MM.1S (cell line): ENCODE results near the gene STK31.
"Not testable (repeated sequence)": the region's sequence is repeated elsewhere in the genome, so short reads cannot be mapped to it uniquely, and the experiment has no call there.

ENCODE experiments used
- DNase-seq: peaks from one replicate; pipeline ENCODE4 v3.0.0-alpha.2; 2015
- H2AFZ ChIP-seq: fragments of 300-600 bp; sonication (generic); 2 replicates; pipeline ENCODE4 v1.6.0; 2016; ENCODE audit warnings: antibody characterized with exemption, low read length
- H3F3A ChIP-seq: fragments of 300-600 bp; sonication (generic); 2 replicates; pipeline ENCODE4 v1.6.1; 2016; ENCODE audit warnings: mild to moderate bottlenecking, antibody characterized with exemption, low read length, moderate library complexity, mixed read lengths; ENCODE audit not compliant: insufficient read depth
- H3K27ac ChIP-seq: fragments of 300-600 bp; sonication (generic); 2 replicates; pipeline ENCODE4 v1.5.1; 2016; ENCODE audit warnings: mild to moderate bottlenecking, low read length
- H3K27me3 ChIP-seq: fragments of 300-600 bp; sonication (generic); replicated peaks from 2 replicates; pipeline ENCODE4 v1.6.0; 2016; ENCODE audit warnings: low read length; ENCODE audit not compliant: insufficient read depth
- H3K36me3 ChIP-seq: fragments of 300-600 bp; sonication (generic); replicated peaks from 2 replicates; pipeline ENCODE4 v1.6.1; 2016; ENCODE audit warnings: mild to moderate bottlenecking, low read length, mixed read lengths; ENCODE audit not compliant: insufficient read depth
- H3K4me1 ChIP-seq: fragments of 300-600 bp; sonication (generic); 2 replicates; pipeline ENCODE4 v1.6.1; 2016; ENCODE audit warnings: low read length, mixed read lengths
- H3K4me2 ChIP-seq: fragments of 300-600 bp; sonication (generic); 2 replicates; pipeline ENCODE4 v1.6.0; 2016; ENCODE audit warnings: low read depth, low read length
- H3K4me3 ChIP-seq: fragments of 300-600 bp; sonication (generic); 2 replicates; pipeline ENCODE4 v1.5.1; 2016; ENCODE audit warnings: low read length, mixed read lengths
- H3K79me2 ChIP-seq: fragments of 300-600 bp; sonication (generic); 2 replicates; pipeline ENCODE4 v1.6.1; 2016; ENCODE audit warnings: mixed run types, low read length, mixed read lengths
- H3K9ac ChIP-seq: fragments of 300-600 bp; sonication (generic); 2 replicates; pipeline ENCODE4 v1.6.1; 2016; ENCODE audit warnings: low read length, mixed read lengths
- H3K9me2 ChIP-seq: fragments of 300-600 bp; sonication (generic); replicated peaks from 2 replicates; pipeline ENCODE4 v1.6.1; 2016; ENCODE audit warnings: mild to moderate bottlenecking, low read length, mixed read lengths; ENCODE audit not compliant: insufficient read depth
- H3K9me3 ChIP-seq: fragments of 300-600 bp; sonication (generic); replicated peaks from 2 replicates; pipeline ENCODE4 v1.6.1; 2016; ENCODE audit warnings: mild to moderate bottlenecking, low read length, mixed read lengths; ENCODE audit not compliant: insufficient read depth
- H4K20me1 ChIP-seq: fragments of 300-600 bp; sonication (generic); 2 replicates; pipeline ENCODE4 v1.6.1; 2016; ENCODE audit warnings: mild to moderate bottlenecking, low read length, moderate library complexity, mixed read lengths; ENCODE audit not compliant: insufficient read depth
- CTCF ChIP-seq: fragments of 300-600 bp; sonication (generic); IDR thresholded peaks from 2 replicates; pipeline ENCODE4 v1.5.1; 2016; ENCODE audit warnings: antibody characterized with exemption, low read length, mixed read lengths
- EZH2 ChIP-seq: fragments of 300-600 bp; sonication (generic); optimal IDR thresholded peaks from 2 replicates; pipeline ENCODE3; 2017; ENCODE audit warnings: low read depth, mild to moderate bottlenecking, antibody characterized with exemption, low read length, mixed read lengths
- EZH2phosphoT487 ChIP-seq: fragments of 300-600 bp; sonication (generic); IDR thresholded peaks from 2 replicates; pipeline ENCODE4 v1.6.1; 2018; ENCODE audit warnings: antibody characterized with exemption, low read length

Gene STK31

GRCh38 chr7:23759671-23760391 lies 49.8 kb downstream of the STK31 start:
- no peak overlapping the region for H3K27ac ChIP-seq
- DNase-seq: no peak
- no peak overlapping the region for H2AFZ ChIP-seq
- TF ChIP-seq CTCF (no peak), EZH2 (no peak), EZH2phosphoT487 (no peak)
- no peaks in the 10 kb centered on the region for H3K36me3 ChIP-seq
- H3K4me3 ChIP-seq: no peak overlapping the region
- H3K9ac ChIP-seq: no peak overlapping the region
- H3F3A ChIP-seq: no peaks in the 10 kb centered on the region
- H3K9me2 ChIP-seq: no peaks in the 10 kb centered on the region
- H4K20me1 ChIP-seq: no peaks in the 10 kb centered on the region
- H3K4me1 ChIP-seq: no peaks in the 10 kb centered on the region
- H3K4me2 ChIP-seq: no peak overlapping the region
- H3K79me2 ChIP-seq: no peaks in the 10 kb centered on the region
- H3K27me3 ChIP-seq: no peaks in the 10 kb centered on the region
- no peaks in the 10 kb centered on the region for H3K9me3 ChIP-seq

DNA sequence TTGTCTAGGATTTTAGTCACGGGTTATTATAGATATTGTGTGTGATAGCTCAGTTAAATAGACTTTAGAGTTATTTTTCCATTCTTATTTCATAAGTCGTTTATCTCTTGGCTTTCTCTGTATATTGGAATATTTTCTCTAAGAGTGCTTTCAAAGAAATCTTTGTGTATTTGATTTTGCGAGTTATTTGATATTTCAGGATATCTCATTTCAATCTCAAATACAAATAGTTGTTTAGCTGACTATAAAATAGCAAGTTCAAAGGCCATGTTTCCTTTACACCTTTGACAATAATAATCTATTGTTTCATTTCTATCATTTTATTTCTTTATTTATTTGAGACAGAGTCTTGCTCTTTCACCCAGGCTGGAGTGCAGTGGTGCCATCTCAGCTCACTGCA lies 55.9 kb downstream of the STK31 start:
- Histone ChIP-seq H3K36me3 (no peaks in the 10 kb centered on the region), H3K4me2 (no peak overlapping the region), H3K27ac (no peak overlapping the region), H3K9me3 (no peaks in the 10 kb centered on the region), H2AFZ (no peak overlapping the region), H3K4me3 (no peak overlapping the region), H3K9me2 (no peaks in the 10 kb centered on the region), H3K27me3 (no peaks in the 10 kb centered on the region), H3F3A (no peaks in the 10 kb centered on the region), H3K79me2 (no peaks in the 10 kb centered on the region), H4K20me1 (no peaks in the 10 kb centered on the region), H3K4me1 (no peaks in the 10 kb centered on the region), H3K9ac (no peak overlapping the region)
- TF ChIP-seq EZH2 (no peak), EZH2phosphoT487 (no peak), CTCF (no peak)
- DNase-seq: no peak

GRCh38 chr7:23767514-23767913 lies 57.5 kb downstream of the STK31 start:
- no peaks in the 10 kb centered on the region for H3K27me3 ChIP-seq
- no peak for TF ChIP-seq EZH2
- DNase-seq: no peak
- H3F3A ChIP-seq: no peaks in the 10 kb centered on the region
- no peaks in the 10 kb centered on the region for H3K4me1 ChIP-seq
- H4K20me1 ChIP-seq: no peaks in the 10 kb centered on the region
- H3K9ac ChIP-seq: no peak overlapping the region
- no peaks in the 10 kb centered on the region for H3K36me3 ChIP-seq
- no peak overlapping the region for H3K27ac ChIP-seq
- H3K9me2 ChIP-seq: no peaks in the 10 kb centered on the region
- no peak overlapping the region for H3K4me3 ChIP-seq
- H3K4me2 ChIP-seq: no peak overlapping the region
- no peaks in the 10 kb centered on the region for H3K9me3 ChIP-seq
- no peak overlapping the region for H2AFZ ChIP-seq
- no peaks in the 10 kb centered on the region for H3K79me2 ChIP-seq

DNA sequence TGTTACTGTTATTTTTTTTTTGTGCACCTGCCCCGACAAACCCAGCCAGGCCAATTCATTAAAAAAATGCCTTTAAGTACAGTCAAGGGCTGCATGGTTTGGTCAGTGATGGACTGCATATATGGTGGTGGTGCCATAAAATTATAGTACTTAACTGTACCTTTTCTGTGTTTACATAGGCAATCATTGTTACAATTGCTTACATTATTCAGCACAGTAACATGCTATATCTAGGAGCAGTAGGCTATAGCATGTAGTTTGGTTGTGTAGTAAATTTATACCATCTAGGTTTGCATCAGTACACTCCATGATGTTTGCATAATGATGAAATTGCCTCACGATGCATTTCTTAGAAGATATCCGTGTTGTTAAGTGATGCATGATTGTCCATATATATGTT lies 58.0 kb downstream of the STK31 start:
- no peak overlapping the region for H3K9ac ChIP-seq
- TF ChIP-seq CTCF (no peak), EZH2 (no peak), EZH2phosphoT487 (no peak)
- H3K27ac ChIP-seq: no peak overlapping the region
- no peaks in the 10 kb centered on the region for H3K9me3 ChIP-seq
- no peaks in the 10 kb centered on the region for H3K79me2 ChIP-seq
- H3K4me2 ChIP-seq: no peak overlapping the region
- DNase-seq: no peak
- H2AFZ ChIP-seq: no peak overlapping the region
- no peaks in the 10 kb centered on the region for H3F3A ChIP-seq
- H3K9me2 ChIP-seq: no peaks in the 10 kb centered on the region
- H3K4me1 ChIP-seq: no peaks in the 10 kb centered on the region
- no peaks in the 10 kb centered on the region for H3K27me3 ChIP-seq
- H4K20me1 ChIP-seq: no peaks in the 10 kb centered on the region
- H3K4me3 ChIP-seq: no peak overlapping the region
- H3K36me3 ChIP-seq: no peaks in the 10 kb centered on the region

GRCh38 chr7:23779185-23779800 lies 69.3 kb downstream of the STK31 start:
- H3K4me3 ChIP-seq, H4K20me1 ChIP-seq, H2AFZ ChIP-seq, H3K4me1 ChIP-seq, DNase-seq, H3F3A ChIP-seq, H3K79me2 ChIP-seq, H3K27ac ChIP-seq, H3K9me2 ChIP-seq, H3K27me3 ChIP-seq, H3K36me3 ChIP-seq, H3K9me3 ChIP-seq, H3K4me2 ChIP-seq, H3K9ac ChIP-seq: not testable (repeated sequence)
